T-helper 1 cell (primary cell): Measurements from ENCODE around the gene PHLDB2.

Experiments used
- DNase-seq, 5 donors: peaks; one replicate each; pipeline ENCODE4 v3.0.0-alpha.2; 2012 to 2020

PHLDB2 gene

DNA sequence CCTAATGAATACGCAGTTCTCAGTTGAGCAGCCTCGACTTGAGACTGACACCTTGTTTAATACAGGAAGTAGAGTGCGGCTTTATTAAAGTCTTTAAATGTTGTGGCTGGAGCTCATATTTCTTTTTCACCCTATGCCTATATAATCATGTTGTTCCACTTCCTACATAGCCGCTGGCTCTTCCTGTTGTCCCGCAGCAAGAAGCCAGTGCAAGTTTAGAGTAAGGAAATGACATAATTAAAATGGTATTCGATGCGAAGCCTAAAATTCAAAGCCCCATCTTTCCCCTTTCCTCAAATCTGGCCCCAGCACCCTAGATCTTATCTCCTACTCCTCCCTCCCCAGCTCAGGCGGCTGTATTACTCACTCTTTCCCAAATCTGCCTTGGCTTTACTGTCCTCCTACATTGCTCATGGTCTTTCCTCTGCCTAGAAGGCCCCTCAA, 7.5 kb upstream of the PHLDB2 start:
- no peak for DNase-seq

DNA sequence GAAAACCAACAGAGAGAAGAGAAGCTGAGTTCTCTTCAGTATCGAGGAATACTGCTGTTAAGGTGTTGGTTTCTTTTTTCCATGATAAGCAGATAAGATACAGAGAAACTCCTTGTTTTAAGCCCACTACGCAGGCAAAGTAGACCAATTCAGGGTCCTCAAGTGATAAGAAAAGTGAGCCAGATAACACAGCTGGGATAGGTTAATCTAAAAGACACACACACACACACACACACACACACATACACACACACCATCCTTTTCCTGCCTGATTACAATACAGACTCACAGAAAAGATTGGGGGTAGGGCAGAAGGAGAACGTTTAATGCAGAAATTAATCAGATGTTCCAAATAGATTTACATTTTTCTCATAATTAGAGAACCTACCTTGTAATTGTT, 6.5 kb upstream of the PHLDB2 start:
- DNase-seq = no peak

DNA sequence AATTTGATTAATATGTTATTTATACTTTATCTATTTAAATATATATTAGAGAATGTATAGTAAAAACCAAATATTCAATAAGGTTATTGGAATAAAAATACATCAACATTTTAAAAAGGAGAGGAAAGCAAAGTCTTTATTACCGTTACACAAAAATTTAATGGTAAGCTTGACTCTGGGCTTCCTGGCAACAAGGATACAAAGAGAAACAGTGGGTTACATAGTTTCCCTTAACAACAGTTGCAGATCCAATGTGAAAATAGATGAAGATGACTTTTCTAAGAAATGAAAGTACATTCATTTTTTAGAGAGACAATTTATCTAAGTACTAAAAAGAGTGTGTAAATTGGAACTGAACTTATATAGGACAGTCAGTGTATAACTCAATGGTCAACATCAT, 6.0 kb upstream of the PHLDB2 start:
- no peak for DNase-seq

DNA sequence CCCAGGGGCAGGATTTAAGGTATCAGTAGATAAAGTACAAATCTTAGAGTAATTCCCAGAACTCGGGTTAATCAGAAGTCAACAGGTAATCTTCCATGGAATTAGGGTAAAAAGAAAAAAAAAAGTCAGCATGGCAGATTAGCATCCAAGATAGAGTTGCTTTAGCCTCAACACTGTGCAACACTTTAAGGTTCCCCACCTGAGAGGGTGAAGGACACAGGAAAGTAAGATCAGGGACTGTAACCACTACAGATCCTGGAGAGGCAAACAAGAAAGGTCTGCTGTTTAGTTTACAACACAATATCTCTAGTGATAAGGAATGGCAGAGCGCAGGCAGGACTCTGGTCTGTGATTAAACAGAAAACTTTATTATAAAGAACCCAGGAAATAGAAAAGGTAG, 4.1 kb upstream of the PHLDB2 start:
- DNase-seq = no peak

DNA sequence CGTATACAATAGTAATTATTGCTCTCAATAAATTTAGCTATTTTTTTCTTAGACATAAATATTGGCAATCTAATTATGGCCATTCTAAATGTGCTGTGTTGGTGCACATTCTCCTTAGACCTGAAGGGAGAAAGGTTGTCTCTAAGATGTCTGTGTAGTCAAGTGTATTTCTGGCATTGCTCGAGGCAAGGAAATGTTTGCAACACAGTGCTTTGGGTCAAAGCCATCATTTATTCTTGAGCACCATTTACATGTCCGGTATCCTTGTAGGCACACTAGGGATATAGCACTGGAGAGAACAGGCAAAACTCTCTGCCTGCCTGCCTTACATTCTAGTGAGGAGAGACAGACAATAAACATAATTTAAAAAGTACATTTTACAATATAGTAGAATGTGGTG, 2.6 kb upstream of the PHLDB2 start:
- DNase-seq = no peak

DNA sequence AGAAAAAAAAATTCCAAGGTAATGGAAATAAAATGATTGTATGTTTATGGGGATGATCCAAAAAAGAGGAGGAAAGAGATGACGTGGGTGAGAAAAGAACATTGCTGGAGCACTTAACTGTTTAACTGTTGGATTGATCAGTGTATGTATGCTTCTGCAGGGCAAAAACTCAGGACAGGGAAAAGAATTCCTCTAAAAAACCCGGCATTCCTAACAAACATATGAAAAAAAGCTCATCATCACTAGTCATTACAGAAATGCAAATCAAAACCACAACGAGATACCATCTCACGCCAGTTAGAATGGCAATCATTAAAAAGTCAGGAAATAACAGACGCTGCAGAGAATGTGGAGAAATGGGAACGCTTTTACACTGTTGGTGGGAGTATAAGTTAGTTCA, 1.6 kb upstream of the PHLDB2 start:
- DNase-seq = no peak

DNA sequence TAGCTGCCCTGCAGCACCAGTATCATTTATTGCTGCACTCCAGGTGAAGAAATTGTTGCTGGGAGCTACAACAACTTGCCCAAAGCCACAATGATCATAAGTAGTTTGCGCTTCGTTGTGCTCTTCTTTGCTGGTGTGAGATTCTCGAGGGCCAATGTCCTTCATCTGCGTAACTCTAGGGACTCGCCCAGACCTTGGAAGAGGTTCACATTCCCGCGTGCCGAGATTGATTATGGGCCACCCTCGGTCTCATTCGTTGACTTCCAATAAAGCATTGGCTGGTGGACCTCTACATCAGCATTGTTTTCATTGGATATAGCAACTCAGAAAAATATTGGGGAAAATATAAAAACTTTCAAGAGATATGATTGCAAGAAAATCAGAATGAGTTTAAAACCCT, 423 bp upstream of the PHLDB2 start:
- no peak for DNase-seq

DNA sequence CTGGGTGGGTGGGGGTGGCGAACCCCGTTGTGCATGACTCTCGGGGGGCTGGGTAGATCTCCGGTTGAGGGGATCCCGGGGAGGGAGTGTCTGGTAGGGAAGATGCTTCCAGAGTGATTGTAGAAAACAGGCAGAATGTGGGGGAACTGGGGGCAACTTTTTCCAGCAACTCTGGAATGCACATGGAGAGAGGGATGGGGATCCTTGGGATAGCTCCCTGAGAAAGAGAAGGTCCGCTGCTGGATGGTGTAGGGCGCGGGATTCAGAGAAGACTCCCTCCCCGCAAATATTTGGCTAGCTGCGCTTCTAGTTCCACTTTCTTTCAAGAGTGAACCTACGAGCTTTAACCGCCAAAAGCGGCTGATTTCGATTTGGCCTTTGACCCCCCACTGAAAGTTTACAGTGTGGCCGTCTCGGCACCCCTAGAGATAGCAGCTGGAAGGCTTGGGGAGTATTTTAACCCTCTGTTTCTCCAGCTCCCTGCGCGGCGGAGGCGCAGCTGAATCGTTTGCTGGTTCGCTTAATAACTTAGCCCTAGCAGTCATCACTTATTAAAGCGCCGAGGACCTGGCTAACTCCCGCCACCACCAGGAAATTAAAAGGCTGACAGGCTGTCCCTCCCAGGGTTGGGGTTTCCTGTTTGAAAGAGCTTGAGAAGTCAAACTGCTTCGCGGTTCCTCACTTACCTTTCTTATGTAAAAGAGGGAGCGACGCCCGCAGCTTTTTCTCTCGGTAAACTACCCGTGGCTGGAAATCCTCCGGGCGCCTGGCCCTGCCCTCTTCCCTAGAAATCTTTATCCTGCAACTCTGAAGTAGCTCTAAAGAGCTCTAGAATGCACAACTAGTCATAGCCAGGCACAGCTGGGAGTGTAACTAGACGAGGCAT, 1.2 kb downstream of the PHLDB2 start:
- peak; percentile 27 to 74 (median 41) for DNase-seq

DNA sequence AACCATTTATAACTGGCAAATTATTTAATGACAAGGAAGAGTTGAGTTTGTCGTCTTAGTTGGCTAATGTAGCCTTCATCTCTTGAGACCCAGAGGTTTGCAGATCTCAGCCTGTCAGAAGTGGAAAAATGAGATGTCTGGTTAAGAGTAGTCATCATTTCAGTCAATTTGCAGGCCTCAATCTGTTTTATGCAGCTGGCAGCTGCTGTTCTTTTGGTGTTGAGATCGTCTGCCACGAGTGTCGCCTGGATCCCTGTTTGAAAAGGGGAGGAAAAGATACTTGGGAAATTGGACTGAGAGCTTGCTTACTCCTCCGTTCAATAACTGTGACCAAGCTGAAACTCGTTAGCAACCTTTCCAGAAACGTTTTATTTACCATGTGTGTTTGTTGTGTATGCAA, 2.3 kb downstream of the PHLDB2 start:
- no peak for DNase-seq

DNA sequence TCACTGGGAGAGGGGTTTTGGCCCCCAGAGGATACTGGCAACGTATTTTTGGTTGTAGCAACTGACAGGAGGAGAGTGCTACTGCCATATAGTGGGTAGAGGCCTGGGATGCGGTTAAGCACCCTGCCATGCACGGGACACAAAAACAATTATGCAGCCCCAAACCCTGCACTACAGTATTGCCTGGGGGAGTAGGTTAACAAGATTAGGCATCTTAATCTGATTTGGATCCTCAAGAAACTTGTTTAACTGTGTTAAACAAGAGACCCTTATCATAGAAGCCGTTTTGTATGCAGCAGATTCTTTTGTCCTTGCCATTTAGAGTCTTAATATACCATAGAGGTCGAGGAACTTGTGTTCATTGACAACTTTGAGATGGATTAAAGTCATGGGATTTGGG, 3.4 kb downstream of the PHLDB2 start:
- no peak for DNase-seq

DNA sequence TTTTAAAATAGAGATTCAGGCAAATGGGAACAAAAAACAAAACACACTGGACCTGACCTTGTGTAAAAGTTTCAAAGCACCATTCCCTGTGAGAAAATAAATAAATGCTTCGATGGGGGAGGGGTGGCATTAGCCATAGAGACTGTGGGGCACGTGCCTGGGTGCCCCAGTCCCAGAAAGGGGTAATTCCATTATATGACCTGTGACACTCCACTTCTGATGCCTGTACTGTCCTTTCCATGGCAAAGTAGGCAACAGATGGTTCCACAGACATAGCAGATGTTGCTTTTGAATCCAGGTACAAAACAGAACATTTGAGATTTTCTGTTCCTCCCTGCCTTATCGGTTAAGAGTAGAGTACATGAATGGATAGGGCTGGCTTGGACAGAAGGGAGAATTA, 3.9 kb downstream of the PHLDB2 start:
- DNase-seq = no peak

DNA sequence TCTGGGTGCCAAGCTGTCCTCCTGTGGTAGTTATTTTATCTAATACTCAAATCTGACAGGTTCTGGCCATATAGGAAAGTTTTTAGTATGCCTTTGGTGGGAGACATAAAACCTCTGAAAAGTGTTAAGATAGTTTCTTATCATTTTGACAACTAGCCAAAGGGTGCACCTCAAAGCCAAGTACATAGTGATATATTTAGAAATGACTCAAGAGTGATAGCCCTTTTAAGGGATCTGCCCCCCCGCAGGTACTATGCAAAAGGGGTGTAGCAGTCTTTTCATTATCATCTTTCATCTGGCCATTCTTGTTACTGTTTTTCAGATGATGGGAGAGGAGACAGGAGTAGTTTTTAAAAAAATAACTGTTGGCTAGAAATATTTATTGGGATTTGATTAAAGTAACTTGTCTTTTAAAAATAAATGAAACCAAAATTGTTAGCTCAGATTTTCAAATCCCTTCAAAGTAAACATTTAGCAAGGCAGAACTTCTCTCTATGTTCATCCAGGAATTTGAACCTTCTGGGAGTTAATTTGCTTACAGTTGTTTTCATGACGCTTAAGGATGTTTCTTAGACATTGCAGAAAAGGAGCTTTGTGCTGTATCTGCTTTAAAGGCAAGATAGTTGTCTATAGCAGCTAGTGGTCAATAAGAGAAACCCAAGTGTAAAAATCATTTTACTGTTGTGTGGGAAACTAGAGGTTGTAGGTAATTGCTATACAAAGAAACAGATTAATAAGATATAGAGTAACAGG, 5.1 kb downstream of the PHLDB2 start:
- DNase-seq = no peak

DNA sequence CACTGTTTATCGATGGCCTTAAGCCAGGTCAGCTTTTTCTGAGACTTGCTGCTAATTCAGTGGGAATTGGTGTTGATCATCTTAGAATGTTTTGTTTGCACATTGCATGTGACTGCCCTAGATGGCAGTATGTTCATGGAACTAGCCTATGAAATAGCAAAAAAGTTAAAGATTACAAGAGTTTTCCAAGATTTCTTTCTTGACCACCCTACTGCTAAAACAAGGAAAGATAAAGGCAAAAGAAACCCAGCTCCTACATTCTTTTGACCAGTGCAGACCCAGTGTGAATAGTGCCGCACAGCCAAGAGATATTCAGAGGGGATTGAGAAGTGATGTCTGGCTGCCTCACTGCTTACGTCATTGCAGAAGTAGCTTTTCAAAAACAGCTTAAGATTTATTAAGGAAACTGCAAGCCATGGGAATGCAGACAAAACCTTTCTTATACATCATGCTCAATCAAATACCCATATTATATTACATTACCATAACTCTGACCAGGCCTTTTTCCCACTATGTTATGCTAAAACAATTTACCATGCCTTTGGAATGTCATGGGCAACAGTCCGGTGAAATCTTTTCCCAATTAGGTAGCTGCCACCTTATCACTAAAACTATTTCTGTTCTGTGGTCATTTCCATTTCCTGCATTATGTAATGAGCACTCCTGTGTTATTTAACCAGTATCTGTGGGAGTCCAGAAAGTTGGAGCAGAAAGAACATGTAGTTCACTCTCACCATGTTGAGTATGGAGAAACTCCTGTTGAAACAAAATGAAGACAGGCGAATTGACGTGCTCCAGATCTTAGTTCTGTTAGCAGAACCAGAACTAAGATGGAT, 6.0 kb downstream of the PHLDB2 start:
- no peak for DNase-seq

DNA sequence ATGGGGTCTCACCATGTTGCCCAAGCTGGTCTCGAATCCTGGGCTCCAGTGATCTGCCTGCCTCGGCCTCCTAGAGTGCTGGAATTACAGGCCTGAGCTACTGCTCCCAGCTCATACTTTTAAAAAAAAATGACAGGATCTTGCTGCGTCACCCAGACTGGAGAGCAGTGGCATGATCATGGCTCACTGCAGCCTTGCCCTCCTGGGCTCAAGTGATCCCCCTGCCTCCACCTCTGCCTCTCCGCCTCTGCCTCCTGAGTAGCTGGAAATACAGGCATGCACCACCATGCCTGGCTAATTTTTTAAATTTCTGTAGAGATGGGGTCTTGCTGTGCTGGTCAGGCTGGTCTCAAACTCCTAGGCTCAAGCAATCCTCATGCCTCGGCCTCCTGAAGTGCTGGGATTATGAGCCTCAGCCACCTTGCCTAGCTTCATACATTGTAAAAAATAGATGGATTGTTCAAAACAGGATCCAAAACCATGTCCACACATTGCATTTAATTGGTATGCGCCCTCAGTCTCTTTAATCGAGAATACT, 8.9 kb downstream of the PHLDB2 start:
- DNase-seq = no peak

DNA sequence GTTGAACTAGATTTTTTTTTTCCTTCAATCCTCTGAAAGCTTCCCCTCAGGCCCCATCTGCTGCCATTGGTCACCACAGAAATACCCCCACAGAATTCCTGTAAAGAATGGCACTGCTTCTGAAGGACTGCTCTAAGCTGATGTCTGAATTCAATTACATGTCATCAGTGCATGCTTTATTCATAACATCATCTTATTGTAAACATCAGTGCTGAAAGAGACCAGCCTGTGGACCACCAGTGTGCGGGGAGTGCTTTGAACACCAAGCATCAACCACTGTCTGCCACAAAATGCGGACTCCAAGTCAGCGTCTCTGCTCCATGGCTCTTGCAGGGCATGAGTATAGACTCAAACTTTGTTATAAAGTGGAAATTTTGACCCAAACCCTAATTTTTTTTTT, 11.6 kb downstream of the PHLDB2 start:
- DNase-seq = no peak

DNA sequence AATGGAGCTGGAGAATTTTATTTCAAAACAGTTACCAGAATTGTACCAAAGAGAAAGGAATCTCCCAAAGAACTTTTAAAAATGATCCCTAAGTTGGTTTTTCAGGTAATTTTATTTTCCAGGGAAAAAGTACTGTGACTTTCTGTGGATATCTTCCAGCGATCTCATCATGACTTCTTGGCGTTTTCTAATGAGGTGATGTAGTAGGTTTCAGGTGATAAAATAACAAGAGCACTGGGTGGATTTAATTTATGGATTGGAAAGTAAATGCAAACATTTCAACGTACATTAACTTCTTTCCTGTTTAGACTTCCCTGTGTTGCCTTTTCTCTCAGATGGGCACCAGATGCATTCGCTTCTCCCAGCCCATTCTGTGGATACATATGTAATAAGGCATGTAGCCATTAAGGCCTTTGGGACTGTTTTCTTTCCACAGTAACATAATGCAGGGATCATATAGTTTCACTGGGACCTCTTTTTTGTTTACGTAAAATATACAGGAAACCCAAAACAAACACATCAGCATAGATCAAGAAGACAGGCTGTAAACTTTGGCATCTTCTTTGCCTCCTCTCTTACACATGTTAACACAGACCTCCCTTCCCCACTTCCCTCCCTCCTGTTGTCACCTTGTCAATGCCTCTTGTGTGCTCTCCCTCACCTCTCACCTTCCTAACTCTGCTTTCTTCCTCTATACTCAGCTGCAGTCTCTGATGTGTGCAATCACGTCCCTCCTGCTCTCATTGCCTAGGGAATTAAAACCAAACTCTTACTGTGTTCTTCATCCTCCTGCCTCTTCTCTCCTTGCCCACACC, 13.0 kb downstream of the PHLDB2 start:
- no peak for DNase-seq

DNA sequence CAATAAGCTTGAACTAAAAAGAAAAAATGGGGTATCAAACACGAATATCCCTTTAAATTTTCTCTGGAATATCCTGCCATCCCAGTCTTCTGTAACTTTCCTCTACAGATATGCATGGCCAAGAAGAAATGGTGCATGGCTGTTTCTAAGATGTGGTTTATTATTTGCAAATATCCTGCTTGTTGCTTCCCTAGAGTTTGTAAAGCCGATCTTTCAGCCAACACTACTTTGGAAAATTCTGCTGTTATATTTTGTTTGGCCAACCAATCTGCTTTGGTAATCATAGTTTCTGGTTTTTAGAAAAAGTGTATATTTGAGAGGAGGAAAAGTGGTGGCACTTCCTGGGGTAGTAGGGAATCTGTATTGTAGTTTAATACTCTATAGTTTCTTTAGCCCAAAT, 13.9 kb downstream of the PHLDB2 start:
- DNase-seq = no peak

DNA sequence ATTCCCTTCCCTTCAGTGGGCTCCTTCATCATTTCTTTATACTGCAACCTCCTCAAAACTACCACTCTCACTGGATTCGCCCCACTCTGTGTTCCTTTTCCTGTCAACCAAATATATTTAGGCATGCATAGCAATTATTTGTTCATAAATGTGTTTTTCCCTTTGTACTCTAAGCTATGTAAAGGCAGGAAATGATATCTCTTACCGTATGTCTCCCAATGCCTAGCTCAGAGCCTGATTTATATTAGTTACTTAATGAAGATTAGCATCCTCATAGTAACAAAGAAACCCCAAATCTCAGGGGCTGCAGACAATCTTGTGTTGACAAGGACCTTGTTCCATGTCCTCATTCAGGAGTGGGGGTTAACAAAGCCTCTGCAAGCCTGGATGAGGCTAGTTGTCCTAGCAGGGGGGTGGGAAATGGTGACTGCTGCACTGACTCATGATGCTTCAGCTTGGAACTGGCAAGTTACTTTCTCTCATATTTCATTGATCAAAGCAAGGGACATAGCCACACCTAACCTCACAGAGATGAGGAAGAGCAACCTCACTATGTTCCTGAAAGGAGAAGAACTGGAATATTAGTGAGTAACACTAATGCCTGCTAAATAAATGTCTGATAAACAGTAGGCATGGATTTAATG, 15.2 kb downstream of the PHLDB2 start:
- DNase-seq = no peak

DNA sequence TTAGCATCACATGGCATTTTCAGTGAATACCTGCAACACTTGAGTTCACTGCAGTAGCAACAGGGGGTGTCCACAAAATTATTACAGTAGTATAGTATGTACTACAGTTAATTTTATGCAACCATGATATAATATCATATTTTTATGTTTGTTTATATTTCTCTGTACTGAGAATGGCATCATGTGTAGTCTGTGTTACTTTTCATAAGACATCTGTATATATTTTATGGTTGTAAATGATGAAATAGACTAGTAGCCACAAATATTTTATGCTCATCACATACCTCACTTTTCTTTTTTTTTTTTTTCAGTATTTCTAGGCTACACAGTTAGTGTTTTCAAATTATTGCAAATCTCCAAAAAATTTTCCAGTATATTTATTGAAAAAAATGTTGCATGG, 22.4 kb downstream of the PHLDB2 start:
- DNase-seq = no peak

DNA sequence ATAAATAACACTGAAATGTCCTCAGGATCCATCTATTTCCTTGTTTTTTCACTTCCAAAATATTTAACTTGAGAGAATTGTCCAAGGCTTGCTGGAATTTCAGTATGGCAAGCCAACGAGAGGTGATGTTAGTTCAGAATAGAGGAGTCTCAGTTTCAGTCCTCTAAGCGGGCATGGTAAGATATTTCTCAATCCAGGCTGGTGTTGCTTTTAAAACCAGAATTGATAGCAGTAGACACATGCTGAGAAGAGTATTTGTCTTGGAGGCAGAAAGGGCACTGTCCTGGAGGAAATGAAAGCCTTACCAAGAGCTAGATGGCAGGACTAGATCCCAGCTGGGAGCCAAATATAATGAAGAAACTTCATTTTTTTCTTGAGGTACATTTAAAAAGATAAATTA, 23.1 kb downstream of the PHLDB2 start:
- DNase-seq = no peak

DNA sequence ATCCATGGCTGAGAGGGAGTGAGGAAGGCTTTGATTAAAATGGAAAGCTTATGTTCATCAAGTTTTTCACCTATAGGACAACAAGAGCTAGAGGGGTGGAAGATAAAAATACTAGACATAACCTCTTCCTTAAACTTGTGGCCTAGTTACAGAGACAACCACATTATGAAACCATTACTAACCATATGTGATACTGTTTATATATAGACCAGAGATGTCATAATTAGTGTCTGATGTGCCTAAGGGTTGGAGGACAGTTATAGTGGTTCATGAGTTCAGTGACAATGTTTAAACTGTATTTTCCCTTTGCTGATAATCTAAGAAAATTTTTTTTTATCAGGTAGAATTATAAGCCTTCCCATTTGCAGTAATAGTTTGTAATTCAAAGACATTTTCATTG, 23.7 kb downstream of the PHLDB2 start:
- no peak for DNase-seq
